Non-pigmented ciliary epithelial cell (primary cell): ENCODE data around the gene PBLD.
"Not testable (repeated sequence)": the region's sequence is repeated elsewhere in the genome, so short reads cannot be mapped to it uniquely, and the experiment has no call there.

Source experiments
- DNase-seq: peaks from one replicate; pipeline ENCODE4 v3.0.0-alpha.2; 2010; ENCODE audit warnings: low read depth

Gene PBLD

GRCh38 chr10:68330852-68331454 is 1.8 kb downstream of the PBLD start:
- DNase-seq, result no peak

- DNase-seq, result no peak
These were observed 3.2 kb downstream of the PBLD start for GRCh38 chr10:68329506-68329861.

GRCh38 chr10:68327889-68328786 is 4.6 kb downstream of the PBLD start:
- DNase-seq, result peak; percentile 26

GRCh38 chr10:68324396-68324795 is 8.3 kb downstream of the PBLD start:
- not testable (repeated sequence) for DNase-seq

GRCh38 chr10:68318331-68319059 is 14.2 kb downstream of the PBLD start:
- no peak for DNase-seq

- DNase-seq, result no peak
These were observed 17.1 kb downstream of the PBLD start for GRCh38 chr10:68315582-68315981.

- not testable (repeated sequence) for DNase-seq
These were observed 17.8 kb downstream of the PBLD start for GRCh38 chr10:68314930-68315329.

GRCh38 chr10:68310531-68310930 is 22.2 kb downstream of the PBLD start:
- DNase-seq, result no peak

GRCh38 chr10:68305854-68306253 is 26.9 kb downstream of the PBLD start:
- no peak for DNase-seq

GRCh38 chr10:68303849-68304412 is 28.8 kb downstream of the PBLD start:
- DNase-seq, result no peak

GRCh38 chr10:68302871-68303270 is 29.9 kb downstream of the PBLD start:
- no peak for DNase-seq

- DNase-seq, result no peak
These were observed 30.3 kb downstream of the PBLD start for GRCh38 chr10:68302503-68302823.

GRCh38 chr10:68301790-68302502 is 30.8 kb downstream of the PBLD start:
- DNase-seq, result peak; percentile 15

- no peak for DNase-seq
These were observed 31.4 kb downstream of the PBLD start for GRCh38 chr10:68301301-68301700.

- DNase-seq, result no peak
These were observed 35.7 kb downstream of the PBLD start for GRCh38 chr10:68296843-68297663.

GRCh38 chr10:68290736-68291135 is 42.0 kb downstream of the PBLD start:
- DNase-seq, result no peak

GRCh38 chr10:68288717-68289116 is 44.0 kb downstream of the PBLD start:
- no peak for DNase-seq

- DNase-seq, result no peak
These were observed 48.4 kb downstream of the PBLD start for GRCh38 chr10:68284062-68285001.

GRCh38 chr10:68280758-68281157 is 52.0 kb downstream of the PBLD start:
- no peak for DNase-seq
